LNCAP (cell line): Measurements from ENCODE around the gene BABAM2.

ENCODE experiments used
- TF ChIP-seq, protein P1 (sequence below): fragments of 450-650 bp; IDR thresholded peaks from 2 replicates; pipeline ENCODE4 v1.5.1; 2017; ENCODE audit warnings: mild to moderate bottlenecking

BABAM2 gene

DNA sequence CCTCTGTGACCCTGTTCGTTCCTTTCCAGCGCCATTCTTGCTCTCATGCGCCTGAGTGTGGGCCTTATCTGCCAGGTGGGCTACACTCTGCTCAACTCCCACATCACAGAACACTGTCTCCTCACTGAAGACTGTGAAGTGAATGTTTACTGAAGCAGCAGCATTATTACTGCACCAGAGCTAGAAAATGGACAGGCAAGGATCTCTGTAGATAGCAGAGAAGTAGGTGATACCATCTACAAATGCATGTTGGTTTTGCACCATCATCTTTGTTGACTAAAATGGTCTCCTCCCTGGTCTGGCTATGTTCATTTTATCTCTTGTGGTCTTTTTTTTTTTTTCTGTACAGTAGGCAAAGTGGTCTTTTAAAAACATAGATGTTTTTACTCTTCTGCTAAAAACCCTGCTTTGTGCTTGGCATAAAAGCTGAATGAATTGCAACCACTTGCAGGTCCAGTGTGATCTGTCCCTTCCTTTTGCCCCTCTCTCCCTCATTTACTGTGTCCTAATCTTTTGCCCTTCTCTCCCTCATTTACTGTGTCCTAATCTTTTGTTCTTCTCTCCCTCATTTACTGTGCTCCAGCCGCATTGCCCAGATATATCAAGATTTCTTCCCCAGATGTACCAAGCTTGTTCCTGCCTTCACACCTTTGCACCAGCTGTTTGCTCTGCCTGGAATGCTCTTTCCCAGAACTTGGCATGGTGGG, 35.4 kb downstream of the BABAM2 start:
- TF ChIP-seq, protein P1, sequence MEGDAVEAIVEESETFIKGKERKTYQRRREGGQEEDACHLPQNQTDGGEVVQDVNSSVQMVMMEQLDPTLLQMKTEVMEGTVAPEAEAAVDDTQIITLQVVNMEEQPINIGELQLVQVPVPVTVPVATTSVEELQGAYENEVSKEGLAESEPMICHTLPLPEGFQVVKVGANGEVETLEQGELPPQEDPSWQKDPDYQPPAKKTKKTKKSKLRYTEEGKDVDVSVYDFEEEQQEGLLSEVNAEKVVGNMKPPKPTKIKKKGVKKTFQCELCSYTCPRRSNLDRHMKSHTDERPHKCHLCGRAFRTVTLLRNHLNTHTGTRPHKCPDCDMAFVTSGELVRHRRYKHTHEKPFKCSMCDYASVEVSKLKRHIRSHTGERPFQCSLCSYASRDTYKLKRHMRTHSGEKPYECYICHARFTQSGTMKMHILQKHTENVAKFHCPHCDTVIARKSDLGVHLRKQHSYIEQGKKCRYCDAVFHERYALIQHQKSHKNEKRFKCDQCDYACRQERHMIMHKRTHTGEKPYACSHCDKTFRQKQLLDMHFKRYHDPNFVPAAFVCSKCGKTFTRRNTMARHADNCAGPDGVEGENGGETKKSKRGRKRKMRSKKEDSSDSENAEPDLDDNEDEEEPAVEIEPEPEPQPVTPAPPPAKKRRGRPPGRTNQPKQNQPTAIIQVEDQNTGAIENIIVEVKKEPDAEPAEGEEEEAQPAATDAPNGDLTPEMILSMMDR, result no peak

DNA sequence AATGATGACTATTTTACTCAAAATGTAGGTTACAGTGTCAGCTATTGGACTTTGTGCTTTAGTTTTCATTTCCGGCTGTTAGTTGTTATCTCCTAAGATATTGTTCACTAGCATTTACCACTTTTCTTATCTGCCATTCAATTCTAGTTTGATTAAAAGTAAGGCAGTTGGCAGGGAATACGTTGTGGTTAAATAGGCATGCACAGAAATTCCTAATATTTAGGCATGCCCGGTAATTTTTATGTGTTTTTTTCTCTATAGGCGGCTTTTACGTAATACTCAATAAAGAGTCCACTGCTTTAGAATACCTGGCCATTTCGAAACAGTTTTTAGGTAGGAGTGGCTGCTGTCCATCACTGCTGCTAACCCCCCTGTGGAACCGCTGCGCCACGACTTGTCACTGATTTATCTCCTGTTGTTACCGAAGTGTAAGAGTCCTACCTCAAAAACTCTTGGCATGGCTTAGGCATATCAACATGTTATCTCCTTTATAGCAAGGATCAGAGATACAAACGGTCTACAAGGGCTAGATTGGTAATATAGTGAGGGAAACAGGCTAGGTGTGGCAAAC, 39.5 kb downstream of the BABAM2 start:
- TF ChIP-seq, protein P1, result no peak

DNA sequence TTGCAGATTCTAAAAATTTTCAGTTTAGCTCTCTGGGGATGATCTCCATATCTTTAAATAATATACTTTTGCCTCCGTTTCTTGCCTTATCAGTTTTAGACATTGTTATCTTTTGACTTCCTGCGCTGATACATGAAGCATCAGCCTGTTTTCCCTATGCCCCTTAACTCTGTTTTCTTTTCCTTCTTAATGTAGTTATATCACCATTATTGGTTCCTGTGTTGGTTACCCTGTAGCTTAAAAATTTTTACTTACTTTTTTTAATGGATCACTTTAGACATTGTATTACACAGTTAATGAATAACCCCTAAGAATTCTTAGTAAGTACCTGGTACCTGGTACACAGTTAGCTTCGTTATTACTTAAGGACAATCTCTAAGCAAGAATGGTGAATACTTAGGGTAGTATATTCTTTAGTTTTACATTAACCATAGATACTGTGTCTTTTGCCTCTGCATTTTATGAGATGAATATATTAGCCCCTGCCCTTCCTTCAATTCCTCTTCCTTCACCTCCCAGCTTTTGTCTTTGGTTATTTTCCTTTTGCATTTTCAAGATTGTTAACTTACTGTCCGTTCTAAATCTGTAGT, 40.9 kb downstream of the BABAM2 start:
- TF ChIP-seq, protein P1, result no peak

DNA sequence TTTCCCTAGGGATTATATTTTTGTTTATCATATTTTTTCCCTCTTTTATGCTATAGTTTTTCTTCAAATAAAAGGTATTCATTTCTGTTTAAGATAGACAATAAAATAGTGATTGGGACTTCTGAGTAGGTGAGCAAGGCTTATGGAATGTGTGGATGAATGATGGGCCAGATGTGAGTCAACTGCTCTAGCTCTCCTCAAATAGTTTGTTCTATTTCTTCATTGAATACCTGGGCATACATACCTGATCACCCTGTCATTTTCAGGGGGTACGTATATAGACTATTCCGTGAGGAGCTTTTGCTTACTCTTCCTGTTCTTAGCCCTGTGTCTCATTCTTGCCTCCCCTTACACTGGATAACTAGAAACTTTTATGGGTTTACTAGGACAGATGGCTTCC, 41.9 kb downstream of the BABAM2 start:
- TF ChIP-seq, protein P1, result no peak

DNA sequence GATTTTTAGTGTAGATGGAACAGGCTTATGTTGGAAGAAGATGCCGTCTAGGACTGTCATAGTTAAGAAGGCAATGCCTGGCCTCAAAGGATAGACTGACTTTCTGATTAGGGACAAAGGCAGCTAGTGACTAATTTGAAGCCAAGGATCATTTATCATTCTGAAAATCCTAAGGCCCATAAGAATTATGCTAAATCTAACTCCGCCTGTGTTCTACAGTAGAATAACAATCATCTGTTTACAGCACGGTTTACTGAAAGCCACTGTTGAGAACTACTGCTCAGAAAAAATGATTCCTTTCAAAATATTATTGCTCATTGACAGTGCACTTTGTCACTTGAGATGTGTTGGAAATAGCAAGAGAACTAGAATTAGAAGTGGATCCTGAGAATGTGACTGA, 44.5 kb downstream of the BABAM2 start:
- TF ChIP-seq, protein P1, result no peak

DNA sequence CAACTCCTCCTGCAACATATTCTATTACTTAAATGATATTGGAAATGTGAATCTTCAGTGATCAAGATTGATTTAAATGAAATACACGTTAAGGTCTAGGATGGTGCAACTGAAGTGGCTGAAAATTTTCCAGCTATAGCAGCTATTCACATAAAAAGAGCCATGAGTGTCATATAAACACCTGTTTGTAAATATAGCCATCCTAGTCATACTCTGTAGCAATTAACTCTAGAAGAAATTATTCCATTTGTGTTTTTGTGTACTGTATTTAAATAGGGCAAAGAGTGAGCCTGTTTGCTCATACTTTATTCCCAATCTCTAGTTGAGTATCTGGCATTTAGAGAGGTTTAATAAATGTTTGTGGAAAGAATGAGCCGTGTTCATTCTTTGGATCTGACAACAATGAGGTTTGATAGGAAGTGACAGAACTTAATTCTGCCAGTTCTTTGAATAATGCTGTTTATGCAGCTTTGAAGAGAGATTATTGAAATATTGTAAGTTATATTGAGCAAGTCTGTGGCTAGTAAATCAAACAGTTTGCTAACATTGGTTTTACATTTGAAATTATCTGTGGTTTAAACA, 49.7 kb downstream of the BABAM2 start:
- TF ChIP-seq, protein P1, result no peak

DNA sequence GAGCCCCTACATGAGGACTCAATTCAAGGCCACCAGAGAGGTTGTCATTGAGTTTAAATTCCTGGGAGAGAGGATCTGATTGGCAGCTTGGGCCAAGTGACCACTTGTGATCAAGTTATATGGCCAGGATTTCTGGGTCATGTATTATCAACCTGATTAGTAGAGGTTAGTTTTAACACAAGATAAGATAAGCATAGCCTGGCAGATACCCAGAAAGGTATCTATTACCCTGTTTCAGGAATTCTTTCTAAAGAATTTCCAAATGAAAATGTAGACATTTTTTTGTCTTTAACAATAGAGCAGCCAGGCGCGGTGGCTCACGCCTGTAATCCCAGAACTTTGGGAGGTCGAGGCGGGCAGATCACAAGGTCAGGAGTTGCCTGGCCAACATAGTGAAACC, 50.5 kb downstream of the BABAM2 start:
- TF ChIP-seq, protein P1, result no peak
